ENCODE results near the gene SLC44A4.

The SLC44A4 gene

DNA sequence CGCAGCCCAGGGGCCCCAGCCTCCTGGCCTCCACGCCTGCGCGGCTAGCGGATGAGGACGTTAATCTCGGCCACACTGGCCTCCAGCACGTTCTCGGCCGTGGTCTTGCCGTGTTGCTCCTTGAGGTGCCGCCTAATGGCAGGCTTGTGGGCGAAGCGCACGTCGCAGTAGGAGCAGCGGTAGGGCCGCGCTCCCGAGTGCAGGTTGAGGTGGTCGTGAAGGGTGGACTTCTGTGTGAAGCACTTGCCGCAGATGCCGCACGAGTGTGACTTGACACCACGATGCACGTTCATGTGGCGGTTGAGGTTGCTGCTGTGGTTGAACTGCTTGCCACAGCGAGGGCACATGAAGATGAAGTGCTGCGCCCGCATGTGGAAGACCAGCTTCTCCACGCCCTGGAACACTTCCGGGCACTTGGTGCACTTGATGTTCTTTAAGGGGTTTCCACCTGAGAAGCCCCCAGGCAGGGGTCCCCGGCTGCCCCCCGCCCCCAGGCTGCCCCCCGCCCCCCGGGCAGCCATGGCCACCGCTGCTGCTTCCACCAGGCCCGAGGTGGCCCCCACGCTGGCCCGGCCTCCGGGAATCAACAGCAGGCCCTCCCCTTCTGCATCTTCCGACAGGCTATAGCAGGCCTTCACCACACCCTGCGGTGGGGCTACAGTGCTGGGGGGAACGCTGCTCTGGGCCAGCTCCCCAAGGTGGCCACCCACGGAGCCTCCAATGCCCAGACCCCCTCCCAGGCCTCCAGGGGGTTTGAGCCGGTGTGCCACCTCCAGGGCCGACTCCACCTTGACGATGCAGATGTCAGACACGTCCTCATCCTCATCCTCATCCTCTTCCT, 21.3 kb upstream of the SLC44A4 start:
- TF ChIP-seq, protein P1, sequence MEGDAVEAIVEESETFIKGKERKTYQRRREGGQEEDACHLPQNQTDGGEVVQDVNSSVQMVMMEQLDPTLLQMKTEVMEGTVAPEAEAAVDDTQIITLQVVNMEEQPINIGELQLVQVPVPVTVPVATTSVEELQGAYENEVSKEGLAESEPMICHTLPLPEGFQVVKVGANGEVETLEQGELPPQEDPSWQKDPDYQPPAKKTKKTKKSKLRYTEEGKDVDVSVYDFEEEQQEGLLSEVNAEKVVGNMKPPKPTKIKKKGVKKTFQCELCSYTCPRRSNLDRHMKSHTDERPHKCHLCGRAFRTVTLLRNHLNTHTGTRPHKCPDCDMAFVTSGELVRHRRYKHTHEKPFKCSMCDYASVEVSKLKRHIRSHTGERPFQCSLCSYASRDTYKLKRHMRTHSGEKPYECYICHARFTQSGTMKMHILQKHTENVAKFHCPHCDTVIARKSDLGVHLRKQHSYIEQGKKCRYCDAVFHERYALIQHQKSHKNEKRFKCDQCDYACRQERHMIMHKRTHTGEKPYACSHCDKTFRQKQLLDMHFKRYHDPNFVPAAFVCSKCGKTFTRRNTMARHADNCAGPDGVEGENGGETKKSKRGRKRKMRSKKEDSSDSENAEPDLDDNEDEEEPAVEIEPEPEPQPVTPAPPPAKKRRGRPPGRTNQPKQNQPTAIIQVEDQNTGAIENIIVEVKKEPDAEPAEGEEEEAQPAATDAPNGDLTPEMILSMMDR (conservative IDR thresholded peaks at IDR 0.05; ENCODE audit: low read depth, low read length): no peak
- Histone ChIP-seq H3K27me3 (ENCODE audit: insufficient read depth, low read depth) (no peaks in the 10 kb centered on the region; the same call in 1 of the 2 replicates), H3K4me1 (ENCODE audit: low read depth, poor library complexity, severe bottlenecking) (peaks cover 34% of the 10 kb centered on the region), H2AFZ (ENCODE audit: low read depth) (no peak overlapping the region), H3K36me3 (ENCODE audit: insufficient read depth) (no peaks in the 10 kb centered on the region; the same call in 1 of the 2 replicates), H3K4me3 (IDR thresholded peaks at IDR 0.05; ENCODE audit: insufficient read depth, low read depth, low read length) (no peak overlapping the region), H3K9ac (no peak overlapping the region), H3K27ac (no peak overlapping the region), H4K20me1 (ENCODE audit: insufficient read depth) (no peaks in the 10 kb centered on the region), H3K4me2 (no peak overlapping the region; the same call in 1 of the 2 replicates), H3K79me2 (ENCODE audit: insufficient read depth, low read depth) (peaks cover 14% of the 10 kb centered on the region)

DNA sequence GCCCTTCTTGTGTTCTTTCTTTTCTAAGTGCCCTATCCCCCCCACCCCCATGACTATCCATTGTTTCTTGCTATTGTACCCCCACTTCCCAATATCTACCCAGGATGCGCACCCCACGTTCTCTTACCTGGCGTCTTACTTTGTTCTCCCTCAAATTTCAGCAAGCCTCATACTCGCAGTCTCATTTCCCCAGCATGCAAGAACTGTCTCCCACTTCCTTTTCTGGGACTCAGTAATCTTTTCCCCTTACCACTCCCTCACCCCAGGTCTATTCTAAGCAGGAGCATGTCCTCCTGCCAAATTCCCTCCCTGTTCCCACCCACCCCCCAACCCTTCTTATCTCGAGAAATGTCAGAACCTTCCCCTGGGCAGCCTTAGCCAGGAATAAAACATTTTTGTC, 20.4 kb upstream of the SLC44A4 start:
- no peak overlapping the region for H2AFZ ChIP-seq (ENCODE audit: low read depth)
- H3K36me3 ChIP-seq (ENCODE audit: insufficient read depth): no peaks in the 10 kb centered on the region; the same call in 1 of the 2 replicates
- H3K27ac ChIP-seq: no peak overlapping the region
- H4K20me1 ChIP-seq (ENCODE audit: insufficient read depth): no peaks in the 10 kb centered on the region
- H3K4me1 ChIP-seq (ENCODE audit: low read depth, poor library complexity, severe bottlenecking): peaks cover 36% of the 10 kb centered on the region
- H3K27me3 ChIP-seq (ENCODE audit: insufficient read depth, low read depth): no peaks in the 10 kb centered on the region; the same call in 1 of the 2 replicates
- H3K4me2 ChIP-seq: peak overlapping the region; percentile 93
- no peak overlapping the region for H3K9ac ChIP-seq
- TF ChIP-seq, protein P1 (conservative IDR thresholded peaks at IDR 0.05; ENCODE audit: low read depth, low read length): no peak
- H3K4me3 ChIP-seq (IDR thresholded peaks at IDR 0.05; ENCODE audit: insufficient read depth, low read depth, low read length): no peak overlapping the region
- H3K79me2 ChIP-seq (ENCODE audit: insufficient read depth, low read depth): peaks cover 14% of the 10 kb centered on the region

DNA sequence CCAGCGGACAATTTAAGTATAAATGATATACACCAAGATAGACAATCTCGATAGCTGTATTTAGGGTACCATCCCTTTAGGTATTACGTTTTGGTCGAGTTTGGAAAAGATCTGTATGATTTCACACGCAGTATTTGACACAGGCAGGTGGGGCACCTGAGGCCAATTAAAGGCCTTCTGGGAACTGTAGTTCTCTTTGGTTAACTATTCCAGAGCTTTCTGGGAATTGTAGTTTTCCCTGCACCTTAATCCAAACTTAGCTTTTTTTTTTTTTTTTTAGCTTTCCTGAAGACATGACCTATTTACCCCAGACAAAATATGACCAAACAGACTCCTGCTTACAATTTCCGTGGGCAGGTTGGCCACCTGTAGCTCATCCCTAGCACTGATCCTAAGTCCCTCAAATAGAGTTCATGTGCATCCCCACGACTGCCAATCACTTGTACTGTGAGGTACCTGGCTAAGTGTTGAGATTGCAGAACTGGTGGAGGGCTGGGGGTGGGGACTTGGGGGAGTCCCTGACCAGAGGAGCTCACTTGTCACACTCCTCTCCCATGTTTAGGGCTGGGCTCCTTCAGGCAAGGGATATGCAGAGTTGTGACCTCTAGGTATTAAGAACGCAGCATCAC, 19.7 kb upstream of the SLC44A4 start:
- Histone ChIP-seq H3K27me3 (ENCODE audit: insufficient read depth, low read depth) (no peaks in the 10 kb centered on the region), H3K4me2 (peak overlapping the region; percentile 93), H3K4me3 (IDR thresholded peaks at IDR 0.05; ENCODE audit: insufficient read depth, low read depth, low read length) (peak overlapping the region; percentile 35), H2AFZ (ENCODE audit: low read depth) (peak overlapping the region; percentile 49), H3K4me1 (ENCODE audit: low read depth, poor library complexity, severe bottlenecking) (peaks cover 38% of the 10 kb centered on the region), H3K27ac (peak overlapping the region; percentile 66; the same call in 1 of the 2 replicates), H3K9ac (peak overlapping the region; percentile 69; the same call in 1 of the 2 replicates), H3K79me2 (ENCODE audit: insufficient read depth, low read depth) (peaks cover 14% of the 10 kb centered on the region), H4K20me1 (ENCODE audit: insufficient read depth) (no peaks in the 10 kb centered on the region), H3K36me3 (ENCODE audit: insufficient read depth) (no peaks in the 10 kb centered on the region; the same call in 1 of the 2 replicates)
- TF ChIP-seq, protein P1 (conservative IDR thresholded peaks at IDR 0.05; ENCODE audit: low read depth, low read length): 0 out of 2 replicates have a peak, but pooled peaks have one; percentile 13

- H3K4me3 ChIP-seq (IDR thresholded peaks at IDR 0.05; ENCODE audit: insufficient read depth, low read depth, low read length): peak within 1 kb of the TSS; percentile 35
- H2AFZ ChIP-seq (ENCODE audit: low read depth): peak within 1 kb of the TSS; percentile 59
- H3K4me2 ChIP-seq: peak within 1 kb of the TSS; percentile 93
- no peaks in the 10 kb centered on the region; the same call in 1 of the 2 replicates for H3K36me3 ChIP-seq (ENCODE audit: insufficient read depth)
- no peaks in the 10 kb centered on the region for H4K20me1 ChIP-seq (ENCODE audit: insufficient read depth)
- H3K4me1 ChIP-seq (ENCODE audit: low read depth, poor library complexity, severe bottlenecking): peaks cover 40% of the 10 kb centered on the region
- TF ChIP-seq, protein P1 (conservative IDR thresholded peaks at IDR 0.05; ENCODE audit: low read depth, low read length): no peak
- H3K27ac ChIP-seq: peak within 1 kb of the TSS; percentile 66
- peaks cover 14% of the 10 kb centered on the region for H3K79me2 ChIP-seq (ENCODE audit: insufficient read depth, low read depth)
- peak within 1 kb of the TSS; percentile 69 for H3K9ac ChIP-seq
- H3K27me3 ChIP-seq (ENCODE audit: insufficient read depth, low read depth): no peaks in the 10 kb centered on the region
Measured at GRCh38 chr6:31897612-31898382, 19.0 kb upstream of the SLC44A4 start, which contains the start of gene EHMT2. Gene EHMT2 (minus strand): TSS chr6:31897698. CDS start chr6:31897677, 21 bp downstream.
